ENCODE measurements around the gene TENM3. TPM values are rescaled to one million over a fixed set of nuclear protein-coding genes. Genes with fewer than 3 reads are reported as not detected.

TENM3 gene
- total RNA-seq, 1 donor, result 14.0 TPM

DNA sequence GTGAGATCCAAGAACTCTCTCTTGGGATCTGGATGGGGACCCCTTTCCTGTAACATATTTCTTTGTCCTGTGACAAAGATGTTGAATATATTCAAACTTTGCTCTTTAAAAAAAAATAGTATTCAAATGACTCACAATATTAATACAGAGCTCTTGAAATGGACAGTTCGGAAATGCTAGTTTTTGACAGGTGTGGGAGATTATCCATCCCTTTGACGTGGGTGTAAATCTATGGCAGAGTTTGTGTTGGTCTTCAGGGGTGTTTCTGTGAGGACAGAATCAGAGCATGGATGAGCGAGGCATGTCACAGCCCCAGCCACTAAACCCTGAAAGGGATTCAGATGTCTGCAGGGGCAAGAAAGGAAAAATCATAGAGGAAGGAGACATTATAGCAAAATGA lies 25.8 kb downstream of the TENM3 start:
- DNase-seq (ENCODE audit: low read depth), result no peak
- TF ChIP-seq, protein P1, sequence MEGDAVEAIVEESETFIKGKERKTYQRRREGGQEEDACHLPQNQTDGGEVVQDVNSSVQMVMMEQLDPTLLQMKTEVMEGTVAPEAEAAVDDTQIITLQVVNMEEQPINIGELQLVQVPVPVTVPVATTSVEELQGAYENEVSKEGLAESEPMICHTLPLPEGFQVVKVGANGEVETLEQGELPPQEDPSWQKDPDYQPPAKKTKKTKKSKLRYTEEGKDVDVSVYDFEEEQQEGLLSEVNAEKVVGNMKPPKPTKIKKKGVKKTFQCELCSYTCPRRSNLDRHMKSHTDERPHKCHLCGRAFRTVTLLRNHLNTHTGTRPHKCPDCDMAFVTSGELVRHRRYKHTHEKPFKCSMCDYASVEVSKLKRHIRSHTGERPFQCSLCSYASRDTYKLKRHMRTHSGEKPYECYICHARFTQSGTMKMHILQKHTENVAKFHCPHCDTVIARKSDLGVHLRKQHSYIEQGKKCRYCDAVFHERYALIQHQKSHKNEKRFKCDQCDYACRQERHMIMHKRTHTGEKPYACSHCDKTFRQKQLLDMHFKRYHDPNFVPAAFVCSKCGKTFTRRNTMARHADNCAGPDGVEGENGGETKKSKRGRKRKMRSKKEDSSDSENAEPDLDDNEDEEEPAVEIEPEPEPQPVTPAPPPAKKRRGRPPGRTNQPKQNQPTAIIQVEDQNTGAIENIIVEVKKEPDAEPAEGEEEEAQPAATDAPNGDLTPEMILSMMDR (IDR thresholded peaks at IDR 0.05; ENCODE audit: insufficient read depth, low read length), result no peak
- no peak overlapping the region for H3K4me3 ChIP-seq (ENCODE audit: low read depth, low read length)

DNA sequence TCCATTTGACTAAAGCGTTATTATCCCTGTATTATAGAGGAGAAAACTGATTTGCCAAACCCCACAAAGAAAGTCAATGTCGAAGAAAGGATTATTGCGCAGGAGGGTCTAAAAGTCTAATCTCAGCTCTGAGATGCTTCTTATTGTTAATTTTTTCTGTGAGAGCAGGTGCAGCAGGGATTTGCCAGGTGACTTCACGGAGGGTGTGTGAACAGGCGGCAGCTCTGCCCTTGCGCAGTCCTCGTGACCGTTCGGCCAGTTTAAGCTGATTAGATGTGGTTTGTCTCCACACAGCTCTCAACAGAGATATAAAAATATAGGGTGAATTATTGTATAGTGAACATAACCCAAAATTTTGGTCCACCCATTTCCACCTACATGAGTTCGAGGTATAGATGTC lies 28.5 kb downstream of the TENM3 start:
- no peak for DNase-seq (ENCODE audit: low read depth)
- H3K4me3 ChIP-seq (ENCODE audit: low read depth, low read length), result no peak overlapping the region
- TF ChIP-seq, protein P1 (IDR thresholded peaks at IDR 0.05; ENCODE audit: insufficient read depth, low read length), result no peak

DNA sequence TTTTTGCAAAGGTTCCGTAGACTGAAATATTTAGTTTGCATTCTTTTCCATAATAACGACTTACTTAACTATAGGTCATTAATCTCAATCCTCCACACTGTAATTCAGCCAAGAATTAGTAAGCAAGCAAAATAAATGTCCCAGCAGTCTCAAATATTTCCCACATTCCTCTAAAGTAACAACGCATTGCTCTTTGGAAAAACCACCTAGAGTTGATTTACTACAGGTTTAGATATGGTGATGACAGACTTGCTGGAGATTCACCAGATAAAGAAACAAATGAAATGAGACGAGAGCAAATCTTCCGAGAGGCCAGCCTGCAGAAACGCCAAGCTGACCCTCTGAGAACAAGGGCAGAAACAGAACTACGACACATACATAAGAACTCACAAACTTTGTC lies 28.9 kb downstream of the TENM3 start:
- TF ChIP-seq, protein P1 (IDR thresholded peaks at IDR 0.05; ENCODE audit: insufficient read depth, low read length), result no peak
- no peak overlapping the region for H3K4me3 ChIP-seq (ENCODE audit: low read depth, low read length)
- DNase-seq (ENCODE audit: low read depth), result peak; percentile 30

DNA sequence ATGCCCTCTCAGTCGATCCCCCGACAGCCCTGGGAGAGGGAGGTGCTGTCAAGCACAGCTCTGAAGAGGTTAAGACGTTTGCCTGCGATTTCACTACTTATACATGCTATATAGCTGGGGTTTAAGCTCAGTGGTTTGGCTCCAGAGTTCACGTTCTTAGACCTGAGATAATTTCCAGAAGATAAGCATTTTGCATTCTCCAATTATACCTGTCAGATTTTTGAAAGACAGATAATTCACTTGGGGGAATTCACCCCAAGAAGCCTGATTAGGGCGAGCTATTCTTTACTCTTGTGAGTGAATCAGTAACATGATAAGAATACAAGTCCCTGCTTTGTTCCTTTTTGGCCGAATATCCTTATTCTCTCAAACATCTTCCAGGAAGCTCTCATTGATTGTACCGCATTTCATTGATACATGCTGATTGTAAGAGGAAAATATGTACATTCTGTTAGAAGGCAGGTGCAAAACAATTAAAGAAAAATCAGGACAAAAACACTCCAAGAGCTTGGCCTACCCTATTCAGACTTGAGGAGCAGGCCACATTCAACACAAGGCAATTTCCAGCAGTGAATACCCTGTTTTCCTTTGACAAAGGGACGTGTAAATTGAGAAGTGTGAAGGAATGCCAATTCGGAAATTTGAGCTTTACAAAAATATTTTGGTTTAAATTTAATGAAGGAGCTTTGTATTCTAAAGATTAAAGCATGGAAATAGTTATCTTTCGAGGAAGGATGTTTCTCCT lies 30.2 kb downstream of the TENM3 start:
- TF ChIP-seq, protein P1 (IDR thresholded peaks at IDR 0.05; ENCODE audit: insufficient read depth, low read length), result no peak
- H3K4me3 ChIP-seq (ENCODE audit: low read depth, low read length), result no peak overlapping the region
- no peak for DNase-seq (ENCODE audit: low read depth)

DNA sequence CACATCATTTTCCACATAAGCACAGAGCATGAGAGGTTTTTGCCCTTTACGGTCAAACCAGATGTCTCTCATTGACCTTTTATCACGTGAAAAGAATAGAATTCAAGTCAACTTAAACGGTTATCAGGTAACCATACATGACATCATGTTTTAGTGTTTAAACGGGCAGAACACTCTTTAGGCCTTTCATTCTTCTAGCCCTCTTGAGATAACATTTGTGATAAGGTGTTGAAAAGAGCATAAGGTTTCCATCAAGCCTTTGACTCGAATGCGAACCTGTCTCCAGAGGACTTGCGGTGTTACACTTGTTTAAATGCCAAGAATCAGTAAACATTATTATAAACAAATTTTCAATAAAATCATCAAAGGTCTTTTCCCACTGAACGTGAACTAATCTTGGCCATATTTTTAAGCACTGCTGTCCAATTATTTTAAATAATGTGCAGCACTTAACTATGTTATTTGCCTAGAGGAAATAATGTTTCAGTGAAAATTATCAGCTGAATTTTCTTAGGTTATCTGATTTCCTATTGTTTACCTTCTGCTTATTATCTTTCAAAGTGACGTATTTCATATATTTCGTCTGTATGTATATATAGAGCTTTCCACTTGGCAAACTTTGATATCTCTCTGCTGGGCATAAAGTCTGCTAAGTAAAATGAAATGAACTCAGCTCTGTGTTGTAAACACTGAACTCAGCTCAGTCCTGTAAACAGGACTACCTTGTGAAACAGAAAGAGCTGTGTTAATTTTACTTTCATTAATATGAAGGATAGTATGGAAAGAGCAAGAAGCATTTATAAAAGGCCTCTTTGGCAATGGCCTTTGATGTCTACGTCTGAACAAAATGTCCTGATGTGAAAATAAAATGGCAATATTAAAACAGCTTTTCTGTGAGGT lies 33.3 kb downstream of the TENM3 start:
- TF ChIP-seq, protein P1 (IDR thresholded peaks at IDR 0.05; ENCODE audit: insufficient read depth, low read length), result no peak
- H3K4me3 ChIP-seq (ENCODE audit: low read depth, low read length), result no peak overlapping the region
- DNase-seq (ENCODE audit: low read depth), result no peak

DNA sequence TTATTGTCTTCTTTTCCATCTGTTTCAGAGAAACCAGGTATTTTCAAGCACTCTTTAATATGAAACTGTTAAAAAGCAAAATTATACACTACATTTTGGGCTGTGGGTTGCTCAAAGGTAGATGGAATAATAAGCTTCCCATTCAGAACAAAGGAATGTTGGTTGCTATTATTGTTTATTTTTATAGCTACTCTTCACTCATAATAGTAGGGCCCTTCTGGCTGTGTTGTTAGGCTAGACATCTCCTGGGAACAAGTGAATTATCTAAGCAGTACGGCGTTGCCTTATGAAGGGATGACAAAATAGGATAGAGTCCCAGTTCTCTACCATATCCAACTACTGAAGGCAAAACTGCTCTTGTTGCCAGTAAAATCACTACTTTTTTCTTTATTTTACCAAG lies 34.2 kb downstream of the TENM3 start:
- DNase-seq (ENCODE audit: low read depth), result no peak

More for the DNA sequence above, 34.2 kb downstream of the TENM3 start:
- no peak overlapping the region for H3K4me3 ChIP-seq (ENCODE audit: low read depth, low read length)
- TF ChIP-seq, protein P1 (IDR thresholded peaks at IDR 0.05; ENCODE audit: insufficient read depth, low read length), result no peak

Measured in fibroblast of the aortic adventitia (primary cell).